ENCODE measurements around the gene TMEM123.

TMEM123 gene

DNA sequence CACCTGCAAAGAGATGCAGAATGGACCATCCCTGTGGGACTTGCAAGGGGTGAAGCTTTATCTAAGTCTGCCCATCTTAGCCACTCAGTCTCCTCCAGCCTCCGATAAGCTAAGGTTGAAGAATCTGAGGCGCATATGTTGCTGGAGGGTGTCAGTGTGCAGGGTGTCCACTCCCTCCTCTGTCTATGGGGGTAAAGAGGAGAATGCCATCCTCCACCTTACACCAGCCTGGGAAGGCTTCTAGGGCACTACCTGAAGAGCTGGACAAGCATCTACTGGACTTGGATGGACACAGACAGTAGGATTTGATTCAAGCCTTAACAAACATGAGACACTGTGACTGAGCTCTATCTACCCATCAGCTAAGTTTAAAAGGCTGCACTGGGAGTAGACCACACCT, 46.5 kb downstream of the TMEM123 start:
- Histone ChIP-seq H3K4me3 (ENCODE audit: low read depth in 1 of 2, low read length in 1 of 2) (no peak overlapping the region), H3K4me1 (ENCODE audit: control insufficient read depth in 1 of 2, insufficient read depth in 1 of 2, low read depth in 1 of 2, low read length in 1 of 2) (peaks cover 0 to 11% of the 10 kb centered on the region in 2 experiments), H3K27ac (peak overlapping the region; percentile 35), H3K9me3 (no peaks in the 10 kb centered on the region), H3K36me3 (peaks cover 57% of the 10 kb centered on the region), H3K27me3 (no peaks in the 10 kb centered on the region)
- TF ChIP-seq, protein P1, sequence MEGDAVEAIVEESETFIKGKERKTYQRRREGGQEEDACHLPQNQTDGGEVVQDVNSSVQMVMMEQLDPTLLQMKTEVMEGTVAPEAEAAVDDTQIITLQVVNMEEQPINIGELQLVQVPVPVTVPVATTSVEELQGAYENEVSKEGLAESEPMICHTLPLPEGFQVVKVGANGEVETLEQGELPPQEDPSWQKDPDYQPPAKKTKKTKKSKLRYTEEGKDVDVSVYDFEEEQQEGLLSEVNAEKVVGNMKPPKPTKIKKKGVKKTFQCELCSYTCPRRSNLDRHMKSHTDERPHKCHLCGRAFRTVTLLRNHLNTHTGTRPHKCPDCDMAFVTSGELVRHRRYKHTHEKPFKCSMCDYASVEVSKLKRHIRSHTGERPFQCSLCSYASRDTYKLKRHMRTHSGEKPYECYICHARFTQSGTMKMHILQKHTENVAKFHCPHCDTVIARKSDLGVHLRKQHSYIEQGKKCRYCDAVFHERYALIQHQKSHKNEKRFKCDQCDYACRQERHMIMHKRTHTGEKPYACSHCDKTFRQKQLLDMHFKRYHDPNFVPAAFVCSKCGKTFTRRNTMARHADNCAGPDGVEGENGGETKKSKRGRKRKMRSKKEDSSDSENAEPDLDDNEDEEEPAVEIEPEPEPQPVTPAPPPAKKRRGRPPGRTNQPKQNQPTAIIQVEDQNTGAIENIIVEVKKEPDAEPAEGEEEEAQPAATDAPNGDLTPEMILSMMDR (IDR thresholded peaks at IDR 0.05): no peak

DNA sequence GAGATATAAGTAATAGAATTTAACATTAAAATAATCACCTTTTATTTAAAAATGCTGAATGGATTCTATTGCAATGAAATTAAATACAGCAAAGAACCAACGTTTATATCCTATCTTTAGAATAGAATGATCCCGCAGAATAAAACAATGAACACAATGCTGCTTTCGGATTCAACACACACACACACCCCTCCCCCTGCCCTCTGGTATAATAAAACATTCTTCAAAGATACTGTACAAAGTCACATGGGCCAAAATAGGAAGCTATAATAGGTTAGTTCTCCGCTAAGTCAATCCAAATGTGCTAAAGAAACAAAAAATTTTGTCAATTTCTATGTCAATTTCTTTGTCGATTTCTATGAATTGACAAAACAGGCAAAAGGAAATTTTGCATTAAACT, 47.1 kb downstream of the TMEM123 start:
- Histone ChIP-seq H3K4me1 (ENCODE audit: control insufficient read depth in 1 of 2, insufficient read depth in 1 of 2, low read depth in 1 of 2, low read length in 1 of 2) (peaks cover 0 to 11% of the 10 kb centered on the region in 2 experiments), H3K9me3 (no peaks in the 10 kb centered on the region), H3K27ac (no peak overlapping the region), H3K36me3 (peaks cover 62% of the 10 kb centered on the region), H3K27me3 (no peaks in the 10 kb centered on the region), H3K4me3 (ENCODE audit: low read depth in 1 of 2, low read length in 1 of 2) (no peak overlapping the region)
- TF ChIP-seq, protein P1 (IDR thresholded peaks at IDR 0.05): no peak

DNA sequence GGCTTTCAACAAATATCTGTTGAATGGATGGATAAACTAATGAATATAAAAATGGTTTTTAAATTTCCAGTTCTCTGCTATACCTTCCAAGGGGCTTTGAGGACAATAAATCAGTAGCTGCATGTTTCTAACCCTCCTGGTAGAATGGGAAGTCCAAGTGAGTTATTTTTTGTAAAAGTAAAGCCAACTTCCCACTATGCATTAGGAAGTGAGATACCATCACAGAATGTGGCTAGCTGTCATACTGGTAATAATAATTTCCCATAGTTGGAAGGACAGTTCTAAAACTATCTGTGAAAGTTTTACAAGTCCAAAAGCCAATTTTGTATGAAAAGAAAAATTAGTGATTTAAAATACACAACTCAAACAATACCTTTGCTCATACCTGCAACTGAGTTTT, 50.0 kb downstream of the TMEM123 start:
- TF ChIP-seq, protein P1 (IDR thresholded peaks at IDR 0.05): no peak
- Histone ChIP-seq H3K4me3 (ENCODE audit: low read depth in 1 of 2, low read length in 1 of 2) (no peak overlapping the region), H3K9me3 (no peaks in the 10 kb centered on the region), H3K36me3 (peaks cover 72% of the 10 kb centered on the region), H3K27ac (peak overlapping the region; percentile 68), H3K27me3 (no peaks in the 10 kb centered on the region), H3K4me1 (ENCODE audit: control insufficient read depth in 1 of 2, insufficient read depth in 1 of 2, low read depth in 1 of 2, low read length in 1 of 2) (peaks cover 0 to 3% of the 10 kb centered on the region in 2 experiments)

DNA sequence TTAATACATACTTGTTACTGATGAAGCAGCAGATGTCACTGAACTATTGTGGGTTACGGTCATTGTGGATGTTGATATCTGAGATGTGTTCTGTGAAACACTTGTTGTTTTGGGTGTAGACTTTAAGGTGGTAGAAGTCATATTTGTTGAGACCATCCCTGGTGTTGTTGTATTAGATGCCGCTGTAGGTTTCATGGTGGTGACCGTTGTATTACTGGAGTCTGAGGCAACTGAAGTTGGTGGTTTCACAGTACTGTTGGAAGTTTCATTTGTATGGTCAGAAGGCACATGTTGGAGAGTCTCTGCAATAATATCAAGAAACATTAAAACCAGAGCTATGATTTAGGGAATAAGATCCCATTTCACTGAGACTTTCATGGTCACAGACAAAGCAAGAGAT, 50.7 kb downstream of the TMEM123 start:
- peaks cover 77% of the 10 kb centered on the region for H3K36me3 ChIP-seq
- no peak overlapping the region for H3K4me3 ChIP-seq (ENCODE audit: low read depth in 1 of 2, low read length in 1 of 2)
- H3K9me3 ChIP-seq: no peaks in the 10 kb centered on the region
- TF ChIP-seq, protein P1 (IDR thresholded peaks at IDR 0.05): no peak
- peak overlapping the region; percentile 68 for H3K27ac ChIP-seq
- H3K27me3 ChIP-seq: no peaks in the 10 kb centered on the region
- peaks cover 2 to 4% of the 10 kb centered on the region in 2 experiments for H3K4me1 ChIP-seq (ENCODE audit: control insufficient read depth in 1 of 2, insufficient read depth in 1 of 2, low read depth in 1 of 2, low read length in 1 of 2)

DNA sequence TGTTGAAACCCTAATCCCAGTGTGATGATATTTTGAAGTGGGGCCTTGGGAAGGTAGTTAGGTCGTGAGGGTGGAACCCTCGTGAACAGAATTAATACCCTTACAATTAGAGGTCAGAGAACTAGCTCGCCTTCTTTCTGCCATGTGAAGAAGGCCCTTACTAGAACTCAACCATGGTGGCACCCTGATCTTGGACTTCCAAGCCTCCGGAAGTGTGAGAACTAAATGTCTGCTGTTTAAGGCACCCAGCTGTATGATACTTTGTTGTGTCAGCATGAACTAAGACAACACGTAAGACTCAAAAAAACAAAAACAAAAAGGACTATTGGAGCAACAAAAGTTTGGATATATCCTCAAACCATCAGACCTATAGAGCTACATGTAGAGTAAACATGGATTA, 52.0 kb downstream of the TMEM123 start:
- peaks cover 78% of the 10 kb centered on the region for H3K36me3 ChIP-seq
- peaks cover 3 to 6% of the 10 kb centered on the region in 2 experiments for H3K4me1 ChIP-seq (ENCODE audit: control insufficient read depth in 1 of 2, insufficient read depth in 1 of 2, low read depth in 1 of 2, low read length in 1 of 2)
- H3K27ac ChIP-seq: no peak overlapping the region
- no peaks in the 10 kb centered on the region for H3K27me3 ChIP-seq
- no peak overlapping the region for H3K4me3 ChIP-seq (ENCODE audit: low read depth in 1 of 2, low read length in 1 of 2)
- H3K9me3 ChIP-seq: no peaks in the 10 kb centered on the region
- TF ChIP-seq, protein P1 (IDR thresholded peaks at IDR 0.05): no peak

DNA sequence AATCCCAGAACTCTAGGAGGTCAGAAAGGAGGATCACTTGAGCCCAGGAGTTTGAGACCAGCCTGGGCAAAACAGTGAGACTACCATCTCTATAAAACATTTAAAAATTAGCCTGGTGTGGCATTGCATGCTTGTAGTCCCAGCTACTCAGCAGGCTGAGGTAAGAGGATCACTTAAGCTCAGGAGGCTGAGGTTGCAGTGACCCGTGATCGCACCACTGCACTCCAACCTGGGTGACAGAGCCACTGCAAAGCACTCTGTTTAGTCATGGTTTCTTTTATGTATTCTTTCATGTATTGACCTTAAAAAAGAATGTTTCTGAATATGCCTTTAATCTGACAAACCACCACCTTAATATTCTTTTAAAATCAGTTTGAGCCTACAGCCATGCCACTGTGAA, 53.4 kb downstream of the TMEM123 start:
- TF ChIP-seq, protein P1 (IDR thresholded peaks at IDR 0.05): no peak
- Histone ChIP-seq H3K27ac (no peak overlapping the region), H3K36me3 (peaks cover 85% of the 10 kb centered on the region), H3K4me3 (ENCODE audit: low read depth in 1 of 2, low read length in 1 of 2) (no peak overlapping the region), H3K4me1 (ENCODE audit: control insufficient read depth in 1 of 2, insufficient read depth in 1 of 2, low read depth in 1 of 2, low read length in 1 of 2) (peaks cover 3 to 6% of the 10 kb centered on the region in 2 experiments), H3K27me3 (no peaks in the 10 kb centered on the region), H3K9me3 (no peaks in the 10 kb centered on the region)
